Heart left ventricle (tissue), 13 donors: ENCODE measurements around the gene ALKBH1.
"Not testable (repeated sequence)": the region's sequence is repeated elsewhere in the genome, so short reads cannot be mapped to it uniquely, and the experiment has no call there.

ENCODE experiments used
- POLR2A ChIP-seq, 2 donors: fragments of 450-650 bp; IDR thresholded peaks; one replicate each; pipeline ENCODE4 v1.6.1; 2017; ENCODE audit warnings: antibody characterized with exemption in 2 of 2, mild to moderate bottlenecking in 2 of 2, moderate library complexity in 2 of 2
- TF ChIP-seq, protein P1 (sequence below), 12 donors: fragments of 200-600 bp; sonication (generic) in 4 of 12; IDR thresholded peaks; one replicate each; pipeline versions ENCODE4 v1.5.0 to v1.8.0; 2018 to 2022; ENCODE audit warnings: antibody characterized with exemption in 12 of 12, mild to moderate bottlenecking in 5 of 12
- donor health status: ischemic (EF 13 %, LVEDD 7.1; RV severe dilation, severe dysfunction).
- donor health status: DM: no; HTN: yes; CAD: no.
- donor health status: DM: no; HTN: no; CAD: no.
- donor health status: ischemic (EF 25% LVEDD 6.9; RV normal size, moderate dysfunction).
- donor health status: ischemic (EF 25% LVEDD 5.7; RV mildly dilated, moderate dysfunction).
- donor health status: ischemic (EF 35%, LVEDD 5.7; RV mildly dilated, moderate dysfunction).
- donor health status: nonischemic (EF 11% LVEDD 7.7; RV severe dilation, severe dysfunction).
- donor health status: DM: yes; HTN: yes; CAD: no.
- donor health status: PGD.
- donor health status: ischemic (EF 29% LVEDD 5.4; RV normal size, mild dysfunction).
- donor health status: nonischemic (EF 23%, LVEDD 6.1; RV moderate dilation, normal function).

DNA sequence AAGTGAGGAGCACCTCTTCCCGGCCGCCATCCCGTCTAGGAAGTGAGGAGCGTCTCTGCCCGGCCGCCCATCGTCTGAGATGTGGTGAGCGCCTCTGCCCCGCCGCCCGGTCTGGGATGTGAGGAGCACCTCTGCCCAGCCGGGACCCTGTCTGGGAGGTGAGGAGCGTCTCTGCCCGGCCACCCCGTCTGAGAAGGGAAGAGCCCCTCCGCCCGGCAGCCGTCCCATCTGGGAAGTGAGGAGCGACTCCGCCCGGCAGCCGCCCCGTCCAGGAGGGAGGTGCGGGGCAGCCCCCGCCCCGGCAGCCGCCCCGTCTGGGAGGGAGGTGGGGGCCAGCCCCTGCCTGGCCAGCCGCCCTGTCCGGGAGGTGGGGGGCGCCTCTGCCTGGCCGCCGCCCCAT is 39.6 kb upstream of the ALKBH1 start:
- TF ChIP-seq, protein P1, sequence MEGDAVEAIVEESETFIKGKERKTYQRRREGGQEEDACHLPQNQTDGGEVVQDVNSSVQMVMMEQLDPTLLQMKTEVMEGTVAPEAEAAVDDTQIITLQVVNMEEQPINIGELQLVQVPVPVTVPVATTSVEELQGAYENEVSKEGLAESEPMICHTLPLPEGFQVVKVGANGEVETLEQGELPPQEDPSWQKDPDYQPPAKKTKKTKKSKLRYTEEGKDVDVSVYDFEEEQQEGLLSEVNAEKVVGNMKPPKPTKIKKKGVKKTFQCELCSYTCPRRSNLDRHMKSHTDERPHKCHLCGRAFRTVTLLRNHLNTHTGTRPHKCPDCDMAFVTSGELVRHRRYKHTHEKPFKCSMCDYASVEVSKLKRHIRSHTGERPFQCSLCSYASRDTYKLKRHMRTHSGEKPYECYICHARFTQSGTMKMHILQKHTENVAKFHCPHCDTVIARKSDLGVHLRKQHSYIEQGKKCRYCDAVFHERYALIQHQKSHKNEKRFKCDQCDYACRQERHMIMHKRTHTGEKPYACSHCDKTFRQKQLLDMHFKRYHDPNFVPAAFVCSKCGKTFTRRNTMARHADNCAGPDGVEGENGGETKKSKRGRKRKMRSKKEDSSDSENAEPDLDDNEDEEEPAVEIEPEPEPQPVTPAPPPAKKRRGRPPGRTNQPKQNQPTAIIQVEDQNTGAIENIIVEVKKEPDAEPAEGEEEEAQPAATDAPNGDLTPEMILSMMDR (IDR thresholded peaks at IDR 0.05), result not testable (repeated sequence)
- not testable (repeated sequence) for TF ChIP-seq POLR2A (IDR thresholded peaks at IDR 0.05)
